HCT116 (cell line): Measurements from ENCODE around the gene FBXL2. TPM values are rescaled to one million over a fixed set of nuclear protein-coding genes. Genes with fewer than 3 reads are reported as not detected.

Experiments used
- ATAC-seq: fragments of 200-7000 bp; cut with Tn5 transposase; 2 replicates; pipeline ENCODE4 v1.9.1; 2020; ENCODE audit warnings: mild to moderate bottlenecking, moderate library complexity
- BruUV-seq: library from RNA; stranded (reverse); fragments of 400-500 nt; replicated peaks from 2 replicates; lab custom pipeline; 2021; lab: Mats Ljungman, UMichigan
- CTCF ChIA-PET: fragments of 300-600 bp; sonication (Branson Sonifier 250); formaldehyde crosslinking; loops from one replicate; lab custom pipeline; 2021; ENCODE audit warnings: antibody characterized with exemption; lab: Charles Lee
- POLR2A ChIA-PET: fragments of 300-600, 350-600 bp; sonication (Branson Sonifier 250); formaldehyde crosslinking; loops from one replicate; lab custom pipeline; 2021; ENCODE audit warnings: antibody characterized with exemption; lab: Charles Lee
- RAD21 ChIA-PET, 2 experiments: fragments of 300-600 bp; sonication (Branson Sonifier 250); formaldehyde crosslinking; loops; one replicate each; lab custom pipeline; 2023; ENCODE audit warnings: low total read pairs in 2 of 2; ENCODE audit not compliant: uncharacterized antibody in 2 of 2, unreplicated experiment in 2 of 2, low non-redundant PET in 1 of 2; lab: Charles Lee
- DNase-seq: peaks from one replicate; pipeline ENCODE4 v3.0.0-alpha.2; 2010; ENCODE audit warnings: low read depth, low spot score
- H2AFZ ChIP-seq: fragments of 200-600 bp; shearing (Covaris generic), sonication (generic); 2 replicates; pipeline ENCODE4 v1.6.1; 2017; ENCODE audit warnings: low read depth, mixed run types, mixed read lengths, antibody characterized with exemption, low read length; ENCODE audit not compliant: poor library complexity, severe bottlenecking
- H3K27ac ChIP-seq: 2 replicates; pipeline ENCODE4 v1.5.1; 2012; ENCODE audit warnings: low read depth, low read length
- H3K27me3 ChIP-seq: fragments of 200-600 bp; sonication (generic); 2 replicates; pipeline ENCODE4 v1.6.1; 2016; ENCODE audit warnings: mixed run types, low read length, mixed read lengths; ENCODE audit not compliant: insufficient read depth
- H3K36me3 ChIP-seq, 2 experiments: fragments of 200-500 bp in 1 of 2; fragments of 200-600 bp in 1 of 2; sonication (Bioruptor generic) in 1 of 2; sonication (generic) in 1 of 2; 2 replicates each; pipeline versions ENCODE4 v1.5.1 to v1.6.1; 2014 to 2016; ENCODE audit warnings: low read length in 2 of 2, inconsistent platforms in 1 of 2, mixed read lengths in 1 of 2, mixed run types in 1 of 2; ENCODE audit not compliant: insufficient read depth in 2 of 2, control insufficient read depth in 1 of 2
- H3K4me1 ChIP-seq, 2 experiments: fragments of 200-600 bp in 1 of 2; sonication (generic) in 1 of 2; 2 replicates each; pipeline versions ENCODE4 v1.5.1 to v1.6.1; 2012 to 2017; ENCODE audit warnings: low read length in 2 of 2, inconsistent platforms in 1 of 2, mild to moderate bottlenecking in 1 of 2, mixed read lengths in 1 of 2, mixed run types in 1 of 2, moderate library complexity in 1 of 2; ENCODE audit not compliant: insufficient read depth in 2 of 2, control insufficient read depth in 1 of 2
- H3K4me2 ChIP-seq: fragments of 200-600 bp; sonication (generic); 2 replicates; pipeline ENCODE4 v1.6.1; 2017; ENCODE audit warnings: mixed run types, low read length, mixed read lengths
- H3K4me3 ChIP-seq, 2 experiments: fragments of 200-600 bp in 1 of 2; sonication (generic) in 1 of 2; replicated peaks in 1 of 2; 2 replicates each; pipeline ENCODE4 v1.5.1; 2011 to 2016; ENCODE audit warnings: low read length in 2 of 2, control low read depth in 1 of 2, low read depth in 1 of 2, mild to moderate bottlenecking in 1 of 2, mixed read lengths in 1 of 2, mixed run types in 1 of 2
- H3K79me2 ChIP-seq: fragments of 200-600 bp; sonication (generic); 2 replicates; pipeline ENCODE4 v1.6.1; 2017; ENCODE audit warnings: mild to moderate bottlenecking, mixed run types, low read length, moderate library complexity, mixed read lengths; ENCODE audit not compliant: insufficient read depth
- H3K9ac ChIP-seq: fragments of 200-600 bp; sonication (generic); 2 replicates; pipeline ENCODE4 v1.6.1; 2016; ENCODE audit warnings: low read length, mixed read lengths
- H3K9me2 ChIP-seq: fragments of 200-600 bp; sonication (generic), shearing (Covaris generic); 2 replicates; pipeline ENCODE4 v1.6.1; 2017; ENCODE audit warnings: mixed run types, mild to moderate bottlenecking, moderate library complexity; ENCODE audit not compliant: insufficient read depth
- H3K9me3 ChIP-seq, 2 experiments: fragments of 200-500 bp in 1 of 2; fragments of 200-600 bp in 1 of 2; sonication (Bioruptor generic) in 1 of 2; sonication (generic) in 1 of 2; 2 replicates each; pipeline ENCODE4 v1.6.1; 2014 to 2017; ENCODE audit warnings: low read length in 2 of 2, mixed read lengths in 2 of 2, inconsistent platforms in 1 of 2, low read depth in 1 of 2, mild to moderate bottlenecking in 1 of 2, mixed run types in 1 of 2, moderate library complexity in 1 of 2; ENCODE audit not compliant: control insufficient read depth in 1 of 2, insufficient read depth in 1 of 2
- H4K20me1 ChIP-seq: fragments of 200-600 bp; sonication (generic), shearing (Covaris generic); 2 replicates; pipeline ENCODE4 v1.6.1; 2017; ENCODE audit warnings: mixed run types, mild to moderate bottlenecking, moderate library complexity; ENCODE audit not compliant: insufficient read depth
- CBX3 ChIP-seq: IDR thresholded peaks from 2 replicates; pipeline ENCODE4 v1.6.1; 2012; ENCODE audit warnings: low read depth
- EGR1 ChIP-seq: IDR thresholded peaks from 2 replicates; pipeline ENCODE4 v1.6.1; 2012; ENCODE audit warnings: low read depth
- EZH2 ChIP-seq: fragments of 200-600 bp; sonication (generic); IDR thresholded peaks from 2 replicates; pipeline ENCODE4 v1.6.1; 2017; ENCODE audit warnings: antibody characterized with exemption, mixed run types
- EZH2phosphoT487 ChIP-seq: fragments of 200-600 bp; IDR thresholded peaks from 2 replicates; pipeline ENCODE4 v1.6.1; 2018; ENCODE audit warnings: antibody characterized with exemption, borderline replicate concordance
- JUND ChIP-seq: IDR thresholded peaks from 2 replicates; pipeline ENCODE4 v1.6.1; 2012
- POLR2AphosphoS5 ChIP-seq: IDR thresholded peaks from 2 replicates; pipeline ENCODE4 v1.6.1; 2011; ENCODE audit warnings: mild to moderate bottlenecking, low read depth, low read length, moderate library complexity
- TCF7L2 ChIP-seq: IDR thresholded peaks from 2 replicates; pipeline ENCODE4 v1.7.0; 2011; ENCODE audit warnings: borderline replicate concordance, inconsistent platforms; ENCODE audit not compliant: insufficient read depth, insufficient read length; ENCODE audit errors: extremely low read depth
- ZFX ChIP-seq: fragments of 450-650 bp; IDR thresholded peaks from 2 replicates; pipeline ENCODE4 v1.6.1; 2017
- intact Hi-C: fragments of 100-400 bp; cut with micrococcal nuclease; formaldehyde crosslinking; loops from 2 replicates; pipeline ENCODE4 v1.10.0; 2022
- total RNA-seq: library from RNA; stranded (reverse); gene quantifications from one replicate; pipeline ENCODE4 v1.2.1, GENCODE V29; 2021; ENCODE audit not compliant: unreplicated experiment
- TF ChIP-seq, protein P1 (sequence below), 3 experiments: fragments of 200-600 bp in 1 of 3; sonication (generic) in 1 of 3; IDR thresholded peaks in 2 of 3; conservative IDR thresholded peaks in 1 of 3; 2 replicates each; pipeline ENCODE4 v1.5.1; 2012 to 2017; ENCODE audit warnings: low read depth in 2 of 3, low read length in 2 of 3, antibody characterized with exemption in 1 of 3, borderline replicate concordance in 1 of 3, control low read depth in 1 of 3, mild to moderate bottlenecking in 1 of 3, mixed read lengths in 1 of 3, mixed run types in 1 of 3, moderate library complexity in 1 of 3; ENCODE audit not compliant: insufficient read depth in 1 of 3

The FBXL2 gene
- total RNA-seq, 1 experiment from 2014 or later: 12.8 TPM

DNA sequence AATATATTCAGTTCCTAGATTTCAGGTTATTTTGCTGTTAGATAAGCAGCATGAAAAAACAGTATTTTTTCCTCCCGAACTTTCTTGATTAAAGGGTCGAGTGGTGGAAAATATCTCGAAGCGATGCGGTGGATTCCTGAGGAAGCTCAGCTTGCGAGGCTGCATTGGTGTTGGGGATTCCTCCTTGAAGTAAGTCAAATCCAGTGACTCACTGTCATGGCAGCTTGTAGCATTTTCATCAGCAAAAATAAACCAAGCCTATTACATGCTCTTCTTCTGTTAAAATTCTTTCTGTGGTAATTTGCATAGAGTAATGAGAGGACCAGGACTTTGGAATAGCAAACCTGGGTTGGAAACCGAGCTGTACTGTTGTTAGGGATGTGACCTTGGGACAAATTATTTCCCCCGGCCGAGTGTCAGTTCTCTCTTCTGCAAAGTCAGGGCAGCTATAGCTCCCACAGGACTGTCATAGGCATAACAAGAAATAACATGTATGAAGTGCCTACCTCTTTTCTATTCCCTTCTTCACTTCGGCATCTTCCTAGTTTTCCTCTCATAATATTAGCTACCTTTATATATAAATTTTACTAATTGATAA lies 87.4 kb downstream of the FBXL2 start:
- no peak for ATAC-seq
- ChIA-PET POLR2A (no interaction called here), RAD21 (no interaction called here), CTCF (interaction anchor here (2.3 to 3.8 kb wide), 2 partner anchors 9 to 233 kb away, joined by 7 to 19 read pairs; no protein-coding TSS in a partner anchor)
- Histone ChIP-seq H3K9ac (no peak overlapping the region), H3K4me1 (peaks cover 20 to 45% of the 10 kb centered on the region in 2 experiments), H3K4me3 (no peak overlapping the region), H3K79me2 (no peaks in the 10 kb centered on the region), H4K20me1 (no peaks in the 10 kb centered on the region), H3K27me3 (no peaks in the 10 kb centered on the region), H3K9me3 (no peaks in the 10 kb centered on the region), H3K9me2 (no peaks in the 10 kb centered on the region), H3K36me3 (no peaks in the 10 kb centered on the region), H2AFZ (no peak overlapping the region), H3K4me2 (no peak overlapping the region), H3K27ac (no peak overlapping the region)
- intact Hi-C loops: no loop called here
- DNase-seq: no peak
- TF ChIP-seq POLR2AphosphoS5 (no peak), EZH2phosphoT487 (no peak), JUND (no peak), EGR1 (no peak), CBX3 (no peak), EZH2 (no peak), ZFX (no peak), TCF7L2 (no peak)
- TF ChIP-seq, protein P1, sequence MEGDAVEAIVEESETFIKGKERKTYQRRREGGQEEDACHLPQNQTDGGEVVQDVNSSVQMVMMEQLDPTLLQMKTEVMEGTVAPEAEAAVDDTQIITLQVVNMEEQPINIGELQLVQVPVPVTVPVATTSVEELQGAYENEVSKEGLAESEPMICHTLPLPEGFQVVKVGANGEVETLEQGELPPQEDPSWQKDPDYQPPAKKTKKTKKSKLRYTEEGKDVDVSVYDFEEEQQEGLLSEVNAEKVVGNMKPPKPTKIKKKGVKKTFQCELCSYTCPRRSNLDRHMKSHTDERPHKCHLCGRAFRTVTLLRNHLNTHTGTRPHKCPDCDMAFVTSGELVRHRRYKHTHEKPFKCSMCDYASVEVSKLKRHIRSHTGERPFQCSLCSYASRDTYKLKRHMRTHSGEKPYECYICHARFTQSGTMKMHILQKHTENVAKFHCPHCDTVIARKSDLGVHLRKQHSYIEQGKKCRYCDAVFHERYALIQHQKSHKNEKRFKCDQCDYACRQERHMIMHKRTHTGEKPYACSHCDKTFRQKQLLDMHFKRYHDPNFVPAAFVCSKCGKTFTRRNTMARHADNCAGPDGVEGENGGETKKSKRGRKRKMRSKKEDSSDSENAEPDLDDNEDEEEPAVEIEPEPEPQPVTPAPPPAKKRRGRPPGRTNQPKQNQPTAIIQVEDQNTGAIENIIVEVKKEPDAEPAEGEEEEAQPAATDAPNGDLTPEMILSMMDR (IDR thresholded peaks at IDR 0.05 in 2 of 3, conservative IDR thresholded peaks at IDR 0.05 in 1 of 3; ENCODE audit: borderline replicate concordance in 1 of 3, insufficient read depth in 1 of 3, low read depth in 2 of 3, low read length in 2 of 3): no peak
- no TSS peak for BruUV-seq
